ENCODE data around the gene RGR.

Gene RGR, protein sequence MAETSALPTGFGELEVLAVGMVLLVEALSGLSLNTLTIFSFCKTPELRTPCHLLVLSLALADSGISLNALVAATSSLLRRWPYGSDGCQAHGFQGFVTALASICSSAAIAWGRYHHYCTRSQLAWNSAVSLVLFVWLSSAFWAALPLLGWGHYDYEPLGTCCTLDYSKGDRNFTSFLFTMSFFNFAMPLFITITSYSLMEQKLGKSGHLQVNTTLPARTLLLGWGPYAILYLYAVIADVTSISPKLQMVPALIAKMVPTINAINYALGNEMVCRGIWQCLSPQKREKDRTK

DNA sequence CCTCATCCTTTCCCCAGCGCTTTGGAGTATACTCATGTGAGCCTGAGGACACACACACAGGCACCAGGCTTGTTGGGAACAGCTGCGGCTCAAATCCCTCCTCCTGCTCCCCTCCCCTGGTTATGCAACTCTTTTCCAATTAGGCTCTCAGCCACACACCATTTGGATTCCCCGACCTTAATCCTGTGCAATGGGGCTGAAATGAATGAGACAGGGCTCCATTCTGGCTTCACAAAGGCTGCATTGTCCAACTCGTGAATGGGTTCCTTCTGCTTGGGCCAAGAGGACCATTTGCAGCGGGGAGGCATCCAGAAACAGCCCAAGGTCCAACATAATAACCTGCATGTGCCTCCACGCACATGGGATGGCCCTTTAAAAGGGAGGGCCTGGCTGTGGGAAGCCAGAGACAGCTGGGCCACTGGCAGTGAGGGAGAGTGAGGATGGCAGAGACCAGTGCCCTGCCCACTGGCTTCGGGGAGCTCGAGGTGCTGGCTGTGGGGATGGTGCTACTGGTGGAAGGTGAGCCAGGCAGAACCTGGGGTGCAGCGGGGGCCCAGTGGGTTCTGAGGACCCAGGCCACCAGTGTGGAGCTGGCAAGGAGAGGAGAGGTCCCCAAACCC lies at the start of gene RGR:
Gene RGR, plus strand, starts transcription at position 403 of the 620 bp plus-strand sequence. Its CDS starts 38 bp downstream, at position 441.
- TF ChIP-seq, protein P1, sequence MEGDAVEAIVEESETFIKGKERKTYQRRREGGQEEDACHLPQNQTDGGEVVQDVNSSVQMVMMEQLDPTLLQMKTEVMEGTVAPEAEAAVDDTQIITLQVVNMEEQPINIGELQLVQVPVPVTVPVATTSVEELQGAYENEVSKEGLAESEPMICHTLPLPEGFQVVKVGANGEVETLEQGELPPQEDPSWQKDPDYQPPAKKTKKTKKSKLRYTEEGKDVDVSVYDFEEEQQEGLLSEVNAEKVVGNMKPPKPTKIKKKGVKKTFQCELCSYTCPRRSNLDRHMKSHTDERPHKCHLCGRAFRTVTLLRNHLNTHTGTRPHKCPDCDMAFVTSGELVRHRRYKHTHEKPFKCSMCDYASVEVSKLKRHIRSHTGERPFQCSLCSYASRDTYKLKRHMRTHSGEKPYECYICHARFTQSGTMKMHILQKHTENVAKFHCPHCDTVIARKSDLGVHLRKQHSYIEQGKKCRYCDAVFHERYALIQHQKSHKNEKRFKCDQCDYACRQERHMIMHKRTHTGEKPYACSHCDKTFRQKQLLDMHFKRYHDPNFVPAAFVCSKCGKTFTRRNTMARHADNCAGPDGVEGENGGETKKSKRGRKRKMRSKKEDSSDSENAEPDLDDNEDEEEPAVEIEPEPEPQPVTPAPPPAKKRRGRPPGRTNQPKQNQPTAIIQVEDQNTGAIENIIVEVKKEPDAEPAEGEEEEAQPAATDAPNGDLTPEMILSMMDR (IDR thresholded peaks at IDR 0.05): no peak

DNA sequence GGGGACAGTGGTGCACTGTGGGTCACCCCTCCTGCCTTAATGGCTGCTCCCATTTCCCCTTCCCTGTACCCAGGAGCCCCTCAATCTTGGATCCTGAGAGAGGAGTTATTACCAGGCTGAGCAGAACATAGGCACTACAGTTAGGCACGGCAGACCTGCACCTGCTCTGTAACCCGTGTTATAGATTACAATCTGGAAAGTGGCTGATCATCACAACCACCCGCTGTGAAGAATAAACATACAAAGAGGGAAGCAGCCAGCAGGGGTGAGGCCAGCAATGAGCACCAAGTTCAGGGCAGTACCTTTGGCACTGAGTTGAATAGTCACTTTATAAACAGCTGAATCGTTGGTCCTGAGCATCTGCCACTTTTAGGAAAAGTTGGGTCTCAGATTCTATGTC lies 48.8 kb upstream of the RGR start:
- TF ChIP-seq, protein P1 (IDR thresholded peaks at IDR 0.05): no peak

DNA sequence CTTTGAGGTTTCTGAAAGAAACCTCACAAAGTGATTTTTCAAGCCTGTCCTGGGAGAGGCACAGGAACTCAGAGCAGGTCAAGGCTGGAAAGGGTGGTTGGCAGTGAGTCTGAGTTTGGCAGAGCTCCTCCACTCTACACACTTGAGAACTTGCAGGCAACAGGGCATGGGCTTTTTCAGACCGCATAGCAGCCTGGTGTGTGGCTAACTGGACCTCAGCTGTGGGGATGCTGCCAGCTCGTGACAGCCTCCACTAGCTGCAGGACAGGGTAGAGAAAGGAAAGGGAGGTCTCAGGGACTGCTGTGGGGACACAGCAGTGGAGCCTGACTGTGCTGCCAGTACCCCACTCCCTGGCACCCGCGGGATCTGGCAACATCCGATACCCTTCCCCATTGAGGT lies 47.9 kb upstream of the RGR start:
- TF ChIP-seq, protein P1 (IDR thresholded peaks at IDR 0.05): no peak

DNA sequence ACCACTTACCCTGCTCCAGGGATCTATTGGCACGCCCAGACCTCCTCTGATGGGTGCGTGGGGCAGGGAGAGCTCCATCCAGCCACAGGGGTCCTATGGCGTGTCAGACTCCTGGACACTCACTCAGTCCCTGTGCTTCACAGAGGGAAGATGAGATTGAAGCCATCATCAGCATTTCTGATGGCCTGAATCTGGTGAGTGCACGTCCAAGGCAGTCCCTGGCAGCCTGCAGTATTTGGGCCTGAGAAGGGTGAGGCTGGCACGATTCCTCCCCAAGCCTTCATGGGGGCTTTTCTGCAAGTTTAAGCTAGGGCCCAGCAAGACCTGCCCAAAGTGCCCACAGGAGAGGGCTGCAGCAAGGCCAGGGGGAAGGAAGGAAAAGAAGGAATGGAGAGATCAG lies 47.2 kb upstream of the RGR start:
- TF ChIP-seq, protein P1 (IDR thresholded peaks at IDR 0.05): no peak

DNA sequence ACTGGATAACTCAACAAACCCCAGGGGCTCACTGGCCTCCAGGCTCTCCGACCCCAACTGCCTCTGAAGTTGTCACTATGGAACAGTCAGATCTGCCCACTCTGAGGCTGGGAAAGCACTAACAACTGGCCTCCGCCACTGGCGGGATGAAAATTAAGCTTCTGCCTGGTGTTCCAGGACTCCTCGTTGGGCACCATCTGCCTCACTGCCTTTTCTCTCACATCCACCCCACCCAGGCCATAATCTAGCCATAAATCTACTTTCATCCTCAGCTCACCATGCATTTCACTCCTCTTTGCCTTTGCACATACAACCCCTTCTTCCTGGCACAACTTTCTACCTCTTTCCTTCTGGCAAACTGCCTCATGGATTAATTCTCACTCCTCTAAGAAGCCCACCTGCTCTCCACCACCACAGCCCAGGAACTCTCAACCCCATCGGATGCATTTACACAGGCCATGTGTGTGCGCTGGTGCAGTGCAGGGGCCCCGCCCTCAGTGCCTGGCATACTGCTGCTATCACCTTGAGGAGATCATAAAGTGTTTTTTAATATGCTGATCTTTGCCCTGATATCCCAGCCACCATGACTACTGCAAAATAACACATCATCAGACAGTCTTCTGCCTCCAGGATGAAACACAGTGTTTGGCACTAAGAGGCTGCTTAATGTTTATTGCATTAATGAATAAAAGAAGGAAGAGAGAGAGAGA lies 46.5 kb upstream of the RGR start:
- TF ChIP-seq, protein P1 (IDR thresholded peaks at IDR 0.05): no peak

DNA sequence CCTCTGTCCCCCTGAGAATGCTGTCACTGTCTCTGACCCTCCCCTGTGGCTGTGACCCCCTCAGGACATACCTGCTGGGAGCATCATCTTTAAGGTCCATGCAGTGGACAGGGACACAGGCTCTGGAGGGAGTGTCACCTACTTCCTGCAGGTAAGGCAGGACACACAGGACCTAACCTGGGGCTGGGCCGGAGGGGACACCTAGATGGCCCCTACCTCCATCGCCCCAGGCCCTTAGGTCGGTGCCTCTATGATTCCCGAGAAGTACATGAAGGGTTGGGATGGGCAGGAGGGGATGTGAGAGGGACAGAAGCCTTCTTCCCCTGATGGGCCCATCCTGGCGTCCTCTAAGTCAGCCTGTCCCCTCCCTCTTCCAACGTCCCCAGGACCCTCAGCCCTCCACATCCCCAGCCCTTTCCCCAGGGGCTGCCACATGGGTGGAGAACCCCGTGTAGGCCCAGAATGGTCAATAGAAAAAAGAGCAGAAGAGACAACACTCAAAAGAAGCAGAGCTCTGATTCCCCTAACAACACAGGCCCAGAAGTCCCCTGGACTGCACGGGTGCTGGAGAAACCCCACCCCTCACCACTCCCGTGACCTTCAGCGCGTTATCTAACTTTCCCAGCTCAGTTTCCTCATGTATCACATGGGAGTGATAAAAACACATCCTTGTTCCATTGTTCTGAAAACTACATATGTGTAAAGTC lies 44.2 kb upstream of the RGR start:
- TF ChIP-seq, protein P1 (IDR thresholded peaks at IDR 0.05): no peak

DNA sequence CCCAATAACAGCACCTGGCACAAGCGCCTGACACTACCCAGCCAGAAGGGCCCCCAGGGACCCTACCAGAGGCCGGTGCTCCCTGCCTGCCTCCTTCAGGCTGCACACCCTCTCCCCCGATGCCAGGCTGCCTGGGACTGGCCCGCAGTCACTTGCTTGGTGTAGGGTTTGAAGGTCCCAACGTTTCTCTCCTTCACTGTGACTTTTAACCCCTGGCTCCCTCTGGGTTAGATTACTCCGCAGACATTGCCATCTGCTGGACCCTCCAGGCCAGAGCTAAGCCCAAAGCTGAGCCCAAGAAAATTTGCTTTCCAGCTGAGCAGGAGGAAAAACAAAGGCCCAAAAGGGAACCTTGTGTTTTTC lies 43.6 kb upstream of the RGR start:
- TF ChIP-seq, protein P1 (IDR thresholded peaks at IDR 0.05): no peak

Data from LNCAP (cell line).